Stimulated activated naive CD4-positive, alpha-beta T cell (primary cell): ENCODE results near the gene FBN3.
"Not testable (repeated sequence)": the region's sequence is repeated elsewhere in the genome, so short reads cannot be mapped to it uniquely, and the experiment has no call there.

Source experiments
- DNase-seq, 6 experiments: peaks; one replicate each; lab custom pipeline; 2025; lab: John Stamatoyannopoulos, UW

Gene FBN3

DNA sequence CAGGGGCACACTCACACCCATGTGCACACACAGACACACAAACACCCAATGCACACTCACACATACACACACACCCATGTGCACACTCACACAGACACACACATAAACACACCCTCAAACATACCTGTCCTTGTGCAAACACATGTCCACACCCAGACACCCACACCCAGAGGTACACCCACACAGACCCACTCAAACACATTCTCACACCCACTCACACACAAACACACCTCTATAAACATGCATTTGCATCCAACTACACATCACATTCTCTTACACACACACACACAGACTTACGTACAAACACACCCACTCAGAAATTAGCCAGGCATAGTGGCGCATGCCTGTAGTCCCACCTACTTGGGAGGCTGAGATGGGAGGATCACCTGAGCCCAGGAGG, 31.4 kb downstream of the FBN3 start:
- no peak for DNase-seq

DNA sequence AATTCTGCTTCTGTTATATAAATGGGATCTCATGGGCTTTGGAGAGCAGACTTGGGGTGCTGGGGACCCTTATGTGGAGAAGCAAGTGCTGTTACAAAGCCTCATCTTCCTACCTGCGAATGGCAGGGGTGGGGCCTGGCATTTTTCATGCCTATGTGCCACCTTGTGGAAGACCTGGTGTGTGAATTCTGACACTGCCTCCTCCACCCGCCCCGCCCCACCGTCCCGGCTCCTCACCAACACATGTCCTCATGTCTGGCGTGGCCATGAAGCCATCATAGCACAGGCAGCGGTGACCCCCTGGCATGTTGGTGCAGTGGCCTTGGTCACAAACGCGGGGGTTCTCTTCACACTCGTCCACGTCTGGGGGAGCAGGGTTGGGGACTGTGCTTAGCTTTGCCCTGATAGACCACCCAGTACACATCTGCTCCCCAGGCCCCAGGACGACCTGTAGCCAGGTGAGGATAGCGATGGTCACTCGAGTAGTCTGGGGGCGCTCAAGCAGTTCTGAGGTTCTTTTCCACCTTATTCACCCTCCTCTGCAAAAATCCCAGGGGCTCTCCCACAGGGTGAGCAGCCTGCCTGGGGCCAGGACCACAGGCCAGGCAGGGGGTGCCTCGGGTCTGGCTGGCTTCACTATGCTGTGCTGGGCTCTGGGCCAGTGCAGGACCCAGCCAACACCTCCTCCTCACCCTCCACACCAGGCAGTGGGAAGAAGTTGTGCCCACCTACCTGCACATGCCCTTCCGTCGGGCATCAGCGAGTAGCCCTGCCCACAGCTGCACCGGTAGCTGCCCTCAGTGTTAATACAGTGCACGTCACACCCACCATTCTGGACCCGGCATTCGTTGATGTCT, 32.7 kb downstream of the FBN3 start:
- DNase-seq: no peak

DNA sequence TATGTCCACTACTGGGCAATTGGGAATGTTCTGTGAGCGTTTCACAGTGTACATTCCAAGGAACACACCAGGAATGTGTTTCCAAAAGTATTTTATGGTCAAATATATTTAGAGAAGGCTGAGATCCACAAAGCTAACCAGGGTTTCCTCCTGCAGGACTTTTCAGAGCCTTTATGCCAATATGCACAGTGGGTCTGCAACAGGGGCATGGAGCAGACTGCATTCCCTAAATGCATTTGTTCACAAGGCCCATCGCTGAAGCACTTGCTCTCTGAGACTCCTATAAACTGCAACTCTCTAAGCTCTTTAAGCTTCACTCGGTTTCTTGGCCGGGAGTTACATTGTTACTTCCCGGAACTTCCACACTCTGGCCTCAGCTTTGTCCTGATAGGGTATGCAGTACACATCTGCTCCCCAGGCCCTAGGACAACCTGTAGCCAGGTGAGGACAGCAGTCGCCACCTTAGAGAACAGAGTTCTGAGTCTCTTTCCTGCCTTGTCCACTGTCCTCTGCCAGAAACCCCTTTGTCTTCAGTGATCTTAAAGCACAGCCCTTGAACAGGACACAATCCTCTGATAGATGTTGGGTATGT, 33.5 kb downstream of the FBN3 start:
- no peak for DNase-seq

DNA sequence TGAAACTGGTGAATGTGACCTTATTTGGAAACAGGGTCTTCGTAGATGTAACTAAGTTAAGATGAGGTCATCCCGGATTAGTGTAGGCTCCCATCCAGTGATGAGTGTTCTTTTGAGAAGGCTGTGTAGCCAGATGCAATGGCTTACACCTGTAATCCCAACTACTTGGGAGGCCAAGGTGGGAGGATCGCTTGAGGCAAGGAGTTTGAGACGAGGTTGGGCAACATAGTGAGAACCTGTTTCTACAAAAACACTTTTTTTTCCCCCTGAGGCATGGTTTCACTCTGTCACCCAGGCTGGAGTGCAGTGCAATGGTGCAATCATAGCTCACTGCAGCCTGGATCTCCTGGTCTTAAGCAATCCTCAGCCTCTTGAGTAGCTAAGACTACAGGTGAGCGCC, 36.4 kb downstream of the FBN3 start:
- no peak for DNase-seq

DNA sequence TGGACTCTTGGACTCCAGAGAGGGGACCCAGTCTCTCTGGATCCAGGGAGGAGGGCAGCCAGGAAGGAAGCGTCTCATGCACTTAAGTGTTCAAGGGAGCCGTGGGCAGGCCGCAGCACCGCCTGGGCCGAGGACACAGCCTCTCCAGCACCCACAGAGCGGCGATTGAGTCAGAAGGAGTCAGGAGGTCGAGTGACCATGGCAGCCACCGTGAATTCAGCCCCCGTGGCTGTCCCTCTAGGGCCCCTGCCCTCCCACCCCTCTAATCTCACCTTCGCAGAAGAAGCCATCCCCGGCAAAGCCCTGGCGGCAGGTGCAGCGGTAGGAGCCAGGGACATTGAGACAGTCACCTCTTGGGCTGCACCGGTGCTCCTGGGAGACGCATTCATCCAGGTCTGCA, 38.0 kb downstream of the FBN3 start:
- no peak for DNase-seq

DNA sequence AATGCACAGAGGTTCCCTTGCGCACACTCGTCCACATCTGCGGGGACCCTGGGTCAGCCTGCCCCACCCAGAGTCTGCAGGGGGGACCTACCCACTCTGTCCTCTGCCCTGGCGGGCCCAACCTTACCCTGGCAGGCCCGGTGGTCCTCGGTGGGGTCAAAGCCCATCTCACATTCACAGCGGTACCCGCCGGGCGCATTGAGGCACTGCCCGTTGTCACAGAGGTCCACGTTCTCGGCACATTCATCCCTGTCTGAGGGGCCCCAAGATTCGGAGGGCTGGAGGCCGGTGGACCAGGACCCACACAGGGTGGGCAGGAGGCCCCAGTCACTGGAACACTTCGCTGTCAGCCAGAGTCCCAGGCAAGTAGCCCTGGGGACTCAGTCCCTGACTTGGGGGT, 38.5 kb downstream of the FBN3 start:
- DNase-seq: no peak

DNA sequence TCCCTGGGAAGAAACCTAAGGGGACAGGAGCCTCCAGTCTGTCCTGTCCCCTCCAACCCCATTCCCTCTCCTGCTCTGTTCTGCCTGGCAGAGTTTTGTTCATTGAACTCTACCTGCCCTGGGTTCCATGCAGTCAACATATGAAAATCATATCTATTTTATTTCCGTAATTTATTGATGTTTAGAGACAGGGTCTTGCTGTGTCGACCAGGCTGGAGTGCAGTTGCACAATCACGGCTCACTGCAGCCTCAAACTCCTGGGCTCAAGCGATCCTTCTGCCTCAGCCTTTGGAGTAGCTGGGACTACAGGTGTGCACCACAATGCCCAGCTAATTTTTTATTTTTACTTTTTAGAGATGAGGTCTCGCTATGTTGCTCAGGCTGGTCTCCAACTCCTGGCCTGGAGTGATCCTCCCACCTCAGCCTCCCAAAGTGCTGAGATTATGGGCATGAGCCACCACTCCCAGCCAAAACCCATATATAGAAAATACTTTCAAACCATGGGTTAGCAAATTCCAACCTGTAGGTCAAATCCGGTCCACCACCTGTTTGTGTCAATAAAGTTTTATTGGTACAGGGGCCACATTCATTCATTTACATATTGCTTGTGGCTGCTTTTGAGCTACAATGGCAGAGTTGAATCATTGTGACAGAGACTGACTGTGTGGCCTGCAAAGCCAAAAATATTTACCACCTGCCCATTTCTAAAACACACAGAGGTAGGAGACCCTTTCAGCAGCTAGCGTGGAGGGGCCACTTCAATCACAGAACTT, 39.3 kb downstream of the FBN3 start:
- DNase-seq: no peak

DNA sequence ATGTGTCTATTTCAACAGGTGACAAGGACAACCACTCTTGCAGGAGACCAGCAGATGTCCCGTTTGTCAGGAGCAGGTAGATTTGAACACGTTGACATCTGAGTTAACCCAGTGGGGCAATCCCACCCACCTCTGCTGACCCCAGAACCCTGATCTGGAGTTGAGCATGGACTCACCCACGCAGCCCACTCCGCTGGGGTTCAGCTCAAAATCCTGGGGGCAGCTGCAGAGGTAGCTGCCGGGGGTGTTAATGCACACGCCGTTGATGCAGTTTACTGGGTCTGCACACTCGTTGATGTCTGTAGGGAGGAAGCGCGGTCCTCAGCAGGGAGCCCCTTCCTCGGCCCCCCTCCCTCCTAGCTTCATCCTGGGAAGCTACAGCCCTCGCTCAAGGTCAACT, 39.9 kb downstream of the FBN3 start:
- DNase-seq: no peak

DNA sequence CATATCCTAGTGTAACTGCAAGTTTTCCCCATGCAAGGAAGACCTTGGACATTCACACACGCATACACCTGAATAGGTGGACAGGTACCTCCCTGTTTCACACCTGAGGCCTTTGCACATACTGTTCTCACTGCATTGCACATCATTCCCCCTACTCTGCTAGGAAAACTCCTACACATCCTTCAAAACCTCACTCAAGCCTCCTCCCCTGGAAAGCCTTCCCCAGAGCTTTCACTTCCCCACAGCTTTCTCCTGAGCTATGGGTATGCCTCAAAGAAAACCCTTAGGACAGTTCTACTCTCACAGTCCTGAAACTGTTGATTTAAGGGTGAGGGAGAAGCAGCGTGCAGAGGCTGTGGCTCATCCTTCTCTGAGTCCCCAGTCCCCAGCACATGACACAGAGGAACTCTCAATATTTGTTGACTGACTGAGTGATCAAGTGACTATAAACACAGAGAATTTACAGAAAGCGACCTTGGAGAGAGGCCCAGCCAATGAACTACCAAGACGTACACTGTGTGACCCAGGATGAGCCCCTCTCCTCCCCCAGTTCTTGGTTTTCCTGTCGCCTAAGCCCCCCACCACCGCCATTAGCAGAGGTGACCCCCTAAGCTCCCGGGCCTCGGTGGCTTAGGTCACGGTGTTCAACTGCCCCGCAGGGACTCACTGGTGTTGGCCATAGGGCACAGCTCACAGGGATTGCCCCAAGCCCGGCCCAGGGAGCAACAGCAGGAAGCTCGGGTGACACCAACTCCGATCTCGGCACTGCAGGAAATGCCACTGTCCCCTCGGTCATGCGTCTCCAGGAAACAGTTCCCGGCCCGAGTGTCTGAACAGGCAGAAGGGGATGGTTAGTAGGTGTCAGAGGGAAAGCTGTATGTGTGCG, 40.6 kb downstream of the FBN3 start:
- DNase-seq: no peak

DNA sequence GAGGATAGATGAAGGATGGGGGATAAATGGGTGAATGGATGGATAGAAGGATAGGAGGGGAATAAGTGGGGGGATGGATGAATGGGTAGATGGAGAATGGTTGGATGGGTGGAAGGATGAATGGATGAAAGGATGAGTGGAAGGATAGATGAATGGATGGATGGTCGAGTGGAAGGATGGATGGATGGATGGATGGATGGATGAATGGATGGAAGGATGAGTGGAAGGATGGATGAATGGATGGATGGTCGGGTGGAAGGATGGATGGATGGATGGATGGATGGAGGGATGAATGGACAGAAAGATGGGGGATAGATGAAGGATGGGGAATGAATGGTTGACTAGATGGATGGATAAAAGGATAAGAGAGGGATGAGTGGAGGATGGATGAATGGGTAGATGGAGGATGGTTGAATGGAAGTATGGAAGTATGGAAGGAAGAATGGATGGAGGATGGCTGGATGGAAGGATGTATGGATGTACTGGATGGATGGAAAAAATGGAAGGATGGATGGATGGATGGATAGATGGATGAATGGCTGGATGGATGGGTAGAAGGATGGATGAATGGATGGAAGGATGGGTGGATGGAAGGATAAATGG, 42.0 kb downstream of the FBN3 start:
- no peak for DNase-seq

DNA sequence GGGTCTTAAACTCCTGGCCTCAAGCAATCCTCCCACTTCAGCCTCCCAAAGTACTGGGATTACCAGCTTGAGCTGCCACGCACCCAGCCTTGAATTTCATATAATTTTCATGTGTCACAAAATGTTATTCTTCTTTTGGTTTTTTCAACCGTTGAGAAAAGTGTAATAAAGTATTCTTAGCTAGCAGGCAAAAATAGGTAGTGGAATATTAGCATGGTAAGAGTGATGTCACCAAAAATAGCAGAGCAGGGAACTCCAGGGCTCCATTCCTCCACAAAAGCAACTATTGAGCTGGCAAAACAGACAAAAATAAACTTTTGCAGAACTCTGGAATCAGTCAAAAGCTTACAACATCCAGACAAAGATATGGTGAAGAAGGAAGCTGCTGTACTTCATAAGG, 43.9 kb downstream of the FBN3 start:
- DNase-seq: no peak

DNA sequence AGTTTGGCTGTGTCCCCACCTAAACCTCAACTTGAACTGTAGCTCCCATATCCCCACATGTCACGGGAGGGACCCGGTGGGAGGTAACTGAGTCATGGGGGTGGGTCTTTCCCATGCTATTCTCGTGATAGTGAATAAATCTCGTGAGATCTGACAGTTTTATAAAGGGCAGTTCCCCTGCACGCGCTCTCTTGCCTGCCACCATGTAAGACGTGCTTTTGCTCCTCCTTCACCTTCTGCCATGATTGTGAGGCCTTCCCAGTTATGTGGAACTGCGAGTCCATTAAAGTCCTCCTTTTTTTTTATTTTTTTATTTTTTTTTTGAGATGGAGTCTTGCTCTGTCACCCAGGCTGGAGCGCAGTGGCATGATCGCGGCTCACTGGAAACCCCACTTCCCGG, 47.5 kb downstream of the FBN3 start:
- DNase-seq: not testable (repeated sequence)

DNA sequence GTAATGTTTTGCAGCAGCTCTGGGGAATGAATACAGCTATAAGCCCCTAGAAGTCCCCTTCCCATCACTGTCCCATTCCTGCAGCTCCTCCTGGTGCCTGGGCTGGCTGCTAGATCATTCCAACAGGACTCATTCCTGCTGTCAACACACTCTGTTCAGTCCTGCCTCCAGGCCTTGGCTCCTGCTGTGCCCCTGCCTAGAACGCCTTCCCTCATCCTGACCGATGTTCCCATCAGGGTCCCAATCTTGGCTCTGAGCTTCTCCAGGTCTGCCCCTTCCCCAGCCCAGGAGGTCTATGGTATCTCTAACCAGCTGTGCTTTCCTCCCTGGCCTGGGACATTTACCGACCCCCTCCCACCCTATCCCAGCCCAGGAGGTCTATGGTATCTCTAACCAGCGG, 48.1 kb downstream of the FBN3 start:
- no peak for DNase-seq

DNA sequence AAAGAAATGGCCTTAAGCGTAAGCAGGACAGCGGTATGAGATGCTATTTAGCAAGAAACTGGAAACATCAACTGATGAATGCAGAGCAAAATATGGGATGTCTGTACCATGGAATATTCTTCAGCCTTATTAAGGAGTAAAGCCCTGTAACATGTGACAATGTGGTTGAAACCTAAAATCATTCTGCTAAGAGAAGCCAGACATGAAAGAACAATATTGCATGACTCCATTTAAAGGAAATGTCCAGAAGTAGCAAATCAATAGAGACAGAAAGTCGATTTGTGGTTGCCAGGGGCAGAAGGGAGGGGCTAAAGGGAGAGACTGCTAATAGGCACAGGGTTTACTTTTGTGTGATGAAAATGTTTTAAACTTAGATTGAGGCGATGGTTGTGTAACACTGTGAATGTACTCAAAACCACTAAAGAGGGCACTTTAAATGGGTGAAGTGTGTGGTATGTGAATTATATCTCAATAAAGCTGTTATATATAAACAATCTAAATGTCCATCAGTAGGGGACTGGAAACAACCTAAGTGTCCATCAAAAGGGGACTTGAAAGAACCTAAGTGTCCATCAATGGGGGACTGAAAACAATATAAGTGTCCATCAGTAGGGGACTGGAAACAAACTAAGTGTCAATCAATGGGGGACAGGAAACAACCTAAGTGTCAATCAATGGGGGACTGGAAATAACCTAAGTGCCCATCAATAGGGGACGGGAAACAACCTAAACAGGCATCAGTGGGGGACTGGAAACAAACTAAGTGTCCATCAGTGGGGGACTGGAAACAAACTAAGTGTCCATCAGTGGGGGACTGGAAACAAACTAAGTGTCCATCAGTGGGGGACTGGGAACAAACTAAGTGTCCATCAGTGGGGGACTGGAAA, 51.5 kb downstream of the FBN3 start:
- DNase-seq: no peak

DNA sequence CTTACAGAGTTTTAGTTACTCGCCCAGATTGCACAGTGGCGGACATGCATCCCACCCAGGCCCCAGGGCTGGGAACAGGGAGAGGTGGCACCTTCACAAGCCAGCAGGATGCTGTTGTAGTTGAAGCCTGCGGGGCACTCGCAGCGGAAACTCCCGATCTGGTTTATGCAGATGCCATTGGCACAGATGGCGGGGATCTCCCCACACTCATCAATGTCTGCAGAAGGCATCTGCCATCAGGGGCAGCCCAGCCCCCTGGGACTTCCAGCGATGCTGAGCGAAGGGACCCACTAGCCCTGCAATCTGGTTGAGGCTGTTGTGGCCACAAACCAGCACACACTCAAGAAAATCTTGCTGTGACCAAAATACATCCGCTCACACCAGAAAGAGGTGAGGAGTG, 52.2 kb downstream of the FBN3 start:
- DNase-seq: no peak

DNA sequence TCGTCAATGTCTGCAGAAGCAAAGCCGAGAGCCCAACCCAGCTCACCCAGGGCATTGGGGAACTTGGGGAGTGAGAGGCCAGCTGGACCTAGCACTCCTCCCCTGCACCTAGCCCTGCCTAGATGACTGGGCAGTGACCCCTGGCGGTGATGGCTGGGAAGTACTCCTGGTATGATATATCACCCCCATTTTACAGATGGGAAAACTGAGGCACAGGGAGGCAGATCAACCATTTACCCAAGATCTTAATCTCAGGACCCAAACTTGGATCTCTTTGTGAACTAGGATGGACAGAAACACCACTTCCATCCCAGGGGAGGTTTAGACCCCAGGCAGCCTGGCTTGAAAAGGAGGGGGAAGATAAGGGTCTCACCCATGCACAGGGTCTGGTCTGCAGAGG, 53.3 kb downstream of the FBN3 start:
- no peak for DNase-seq

DNA sequence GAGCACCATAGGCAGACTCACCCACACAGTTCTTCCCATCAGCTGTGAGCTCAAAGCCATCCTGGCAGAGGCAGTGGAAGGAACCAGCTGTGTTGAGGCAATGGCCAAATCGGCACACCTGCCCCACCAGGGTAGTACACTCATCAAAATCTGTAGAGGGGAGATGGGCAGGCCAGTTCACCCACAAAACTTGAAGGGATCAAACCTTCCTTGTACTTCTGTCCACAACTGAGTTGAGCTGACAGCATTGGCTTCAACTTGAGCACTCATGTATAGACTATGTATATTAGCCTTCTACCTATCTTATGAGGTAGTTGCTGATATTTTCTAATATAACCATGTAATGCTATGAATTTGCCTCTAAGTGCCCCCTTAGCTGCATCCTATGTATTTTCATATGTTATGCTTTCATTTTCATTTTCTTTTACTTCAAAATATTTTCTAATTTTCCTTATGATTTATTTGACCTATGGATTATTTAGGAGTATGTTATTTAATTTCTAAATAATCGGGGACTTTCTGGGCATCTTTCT, 54.0 kb downstream of the FBN3 start:
- no peak for DNase-seq

DNA sequence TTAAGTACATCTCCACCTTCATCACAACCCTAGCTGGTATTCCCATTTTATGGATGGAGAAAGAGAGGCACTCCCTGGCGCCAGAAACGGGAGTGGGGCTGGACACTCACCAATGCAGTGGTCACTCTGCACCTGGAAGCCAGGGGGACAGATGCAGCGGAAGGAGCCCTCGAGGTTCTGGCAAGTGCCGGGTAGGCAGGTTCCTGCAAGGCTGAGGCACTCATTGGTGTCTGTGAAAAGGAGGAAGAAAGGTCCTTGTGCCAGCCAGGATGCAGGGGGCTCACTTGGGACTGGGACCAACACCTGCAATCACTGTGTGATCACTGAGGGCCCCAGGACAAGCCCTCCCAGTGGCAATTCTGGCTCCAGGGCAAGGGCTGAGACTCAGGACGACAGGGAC, 55.1 kb downstream of the FBN3 start:
- no peak for DNase-seq

DNA sequence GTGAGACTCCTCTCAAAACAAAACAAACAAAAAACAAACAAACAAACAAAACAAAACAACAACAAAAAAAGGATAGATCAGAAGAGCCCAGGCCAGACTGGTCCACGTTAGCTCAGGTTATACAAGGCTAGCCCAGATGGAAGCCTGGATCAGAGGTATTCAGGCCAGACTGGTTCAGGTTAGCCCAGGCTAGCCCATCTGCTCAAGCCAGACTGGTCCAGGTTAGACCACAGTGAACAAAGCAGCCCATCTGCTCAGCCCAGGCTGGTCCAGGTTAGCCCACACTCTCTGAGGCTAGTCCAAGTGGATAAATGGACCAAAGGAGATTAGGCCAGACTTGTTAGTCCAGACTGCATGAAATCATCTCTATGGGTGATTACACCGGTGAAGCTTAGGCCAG, 55.7 kb downstream of the FBN3 start:
- no peak for DNase-seq

DNA sequence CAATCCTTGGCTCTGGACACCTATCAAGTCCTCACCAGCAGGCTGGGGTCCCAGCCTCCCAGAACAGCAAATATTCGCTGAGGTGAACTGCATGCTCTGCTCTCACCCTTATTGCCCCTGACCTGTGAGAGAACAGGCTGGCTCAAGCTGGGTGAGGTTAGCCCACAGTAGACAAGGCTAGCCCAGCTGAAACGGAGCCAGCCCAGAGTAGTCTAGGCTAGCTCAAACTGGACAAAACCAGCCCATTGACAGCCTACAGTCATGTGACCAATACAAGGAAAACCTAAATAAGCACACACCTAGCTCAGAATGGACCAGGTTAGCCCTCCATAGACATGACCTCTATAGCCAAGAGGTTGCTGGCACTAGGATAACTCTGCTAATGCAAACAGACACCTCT, 58.4 kb downstream of the FBN3 start:
- no peak for DNase-seq
